Bronchial epithelial cell (primary cell): Measurements from ENCODE around the gene BCAR3. TPM values are rescaled to one million over a fixed set of nuclear protein-coding genes. Genes with fewer than 3 reads are reported as not detected.

Source experiments
- DNase-seq: peaks from one replicate; pipeline ENCODE4 v3.0.0-alpha.2; 2010; ENCODE audit warnings: low read depth
- FAIRE-seq: peaks from 2 replicates; lab custom pipeline; 2011; peaks lifted over from hg19 to GRCh38; lab: Jason Lieb, UNC
- H3K27me3 ChIP-seq: 2 replicates; pipeline ENCODE4 v1.5.1; 2011; ENCODE audit warnings: low read length; ENCODE audit not compliant: control insufficient read depth, insufficient read depth
- H3K36me3 ChIP-seq: 2 replicates; pipeline ENCODE4 v1.5.1; 2011; ENCODE audit warnings: low read length; ENCODE audit not compliant: control insufficient read depth, insufficient read depth
- H3K4me3 ChIP-seq: 2 replicates; pipeline ENCODE4 v1.5.1; 2011; ENCODE audit warnings: mild to moderate bottlenecking, low read depth, low read length, control low read depth
- total RNA-seq: library from RNA; depleted of rRNA; stranded (reverse); fragments of >200 nt; gene quantifications from 2 replicates; pipeline ENCODE4 v1.2.1, GENCODE V29; 2014
- TF ChIP-seq, protein P1 (sequence below): IDR thresholded peaks from 2 replicates; pipeline ENCODE4 v1.5.1; 2011; ENCODE audit warnings: mild to moderate bottlenecking, moderate library complexity, low read length, control low read depth, inconsistent platforms; ENCODE audit not compliant: insufficient read depth, severe bottlenecking

Gene BCAR3
- total RNA-seq, 1 donor from 2014 or later, result 69.5 TPM

GRCh38 chr1:93723733-93724270 is 42.2 kb upstream of the BCAR3 start:
- no peaks in the 10 kb centered on the region for H3K27me3 ChIP-seq
- FAIRE-seq, result no peak
- TF ChIP-seq, protein P1, sequence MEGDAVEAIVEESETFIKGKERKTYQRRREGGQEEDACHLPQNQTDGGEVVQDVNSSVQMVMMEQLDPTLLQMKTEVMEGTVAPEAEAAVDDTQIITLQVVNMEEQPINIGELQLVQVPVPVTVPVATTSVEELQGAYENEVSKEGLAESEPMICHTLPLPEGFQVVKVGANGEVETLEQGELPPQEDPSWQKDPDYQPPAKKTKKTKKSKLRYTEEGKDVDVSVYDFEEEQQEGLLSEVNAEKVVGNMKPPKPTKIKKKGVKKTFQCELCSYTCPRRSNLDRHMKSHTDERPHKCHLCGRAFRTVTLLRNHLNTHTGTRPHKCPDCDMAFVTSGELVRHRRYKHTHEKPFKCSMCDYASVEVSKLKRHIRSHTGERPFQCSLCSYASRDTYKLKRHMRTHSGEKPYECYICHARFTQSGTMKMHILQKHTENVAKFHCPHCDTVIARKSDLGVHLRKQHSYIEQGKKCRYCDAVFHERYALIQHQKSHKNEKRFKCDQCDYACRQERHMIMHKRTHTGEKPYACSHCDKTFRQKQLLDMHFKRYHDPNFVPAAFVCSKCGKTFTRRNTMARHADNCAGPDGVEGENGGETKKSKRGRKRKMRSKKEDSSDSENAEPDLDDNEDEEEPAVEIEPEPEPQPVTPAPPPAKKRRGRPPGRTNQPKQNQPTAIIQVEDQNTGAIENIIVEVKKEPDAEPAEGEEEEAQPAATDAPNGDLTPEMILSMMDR, result no peak

DNA sequence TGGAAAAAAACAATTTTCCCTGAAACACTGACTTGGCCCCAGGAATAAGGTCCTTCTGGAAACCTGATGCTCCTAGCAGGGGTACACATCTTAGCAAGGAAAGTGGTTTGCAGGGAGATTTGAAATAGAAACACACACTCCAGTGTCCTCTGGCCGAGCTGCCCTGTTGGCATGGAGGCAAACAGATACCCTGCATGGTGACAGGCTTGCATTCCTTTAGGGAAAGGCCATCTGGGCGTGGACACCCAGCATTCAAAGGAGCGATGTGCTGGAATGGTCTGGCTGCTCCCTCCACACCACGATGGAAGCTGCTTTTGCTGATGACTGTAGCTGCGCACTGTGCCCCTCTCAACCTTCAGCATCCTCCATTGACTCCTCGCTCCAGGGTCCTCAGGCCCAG is 41.5 kb upstream of the BCAR3 start:
- Histone ChIP-seq H3K36me3 (no peaks in the 10 kb centered on the region), H3K4me3 (no peak overlapping the region), H3K27me3 (no peaks in the 10 kb centered on the region)
- TF ChIP-seq, protein P1, result no peak
- DNase-seq, result peak; percentile 13
- no peak for FAIRE-seq

More at GRCh38 chr1:93723733-93724270, 42.2 kb upstream of the BCAR3 start:
- DNase-seq, result no peak
- Histone ChIP-seq H3K36me3 (no peaks in the 10 kb centered on the region), H3K4me3 (no peak overlapping the region)

- no peak for FAIRE-seq
- Histone ChIP-seq H3K4me3 (no peak overlapping the region), H3K27me3 (no peaks in the 10 kb centered on the region), H3K36me3 (no peaks in the 10 kb centered on the region)
- no peak for DNase-seq
- TF ChIP-seq, protein P1, result no peak
Measured at GRCh38 chr1:93722081-93723031, 40.7 kb upstream of the BCAR3 start.

GRCh38 chr1:93720956-93721626 is 39.5 kb upstream of the BCAR3 start:
- FAIRE-seq (no peak), DNase-seq (no peak)
- Histone ChIP-seq H3K36me3 (no peaks in the 10 kb centered on the region), H3K27me3 (no peaks in the 10 kb centered on the region), H3K4me3 (no peak overlapping the region)
- TF ChIP-seq, protein P1, result no peak

- DNase-seq, result no peak
- no peak for FAIRE-seq
- H3K4me3 ChIP-seq, result no peak overlapping the region
- H3K27me3 ChIP-seq, result no peaks in the 10 kb centered on the region
- TF ChIP-seq, protein P1, result no peak
- H3K36me3 ChIP-seq, result no peaks in the 10 kb centered on the region
Measured at GRCh38 chr1:93717640-93718039, 36.0 kb upstream of the BCAR3 start.
